ENCODE measurements around the gene BMPR2.

- TF ChIP-seq, protein P1, sequence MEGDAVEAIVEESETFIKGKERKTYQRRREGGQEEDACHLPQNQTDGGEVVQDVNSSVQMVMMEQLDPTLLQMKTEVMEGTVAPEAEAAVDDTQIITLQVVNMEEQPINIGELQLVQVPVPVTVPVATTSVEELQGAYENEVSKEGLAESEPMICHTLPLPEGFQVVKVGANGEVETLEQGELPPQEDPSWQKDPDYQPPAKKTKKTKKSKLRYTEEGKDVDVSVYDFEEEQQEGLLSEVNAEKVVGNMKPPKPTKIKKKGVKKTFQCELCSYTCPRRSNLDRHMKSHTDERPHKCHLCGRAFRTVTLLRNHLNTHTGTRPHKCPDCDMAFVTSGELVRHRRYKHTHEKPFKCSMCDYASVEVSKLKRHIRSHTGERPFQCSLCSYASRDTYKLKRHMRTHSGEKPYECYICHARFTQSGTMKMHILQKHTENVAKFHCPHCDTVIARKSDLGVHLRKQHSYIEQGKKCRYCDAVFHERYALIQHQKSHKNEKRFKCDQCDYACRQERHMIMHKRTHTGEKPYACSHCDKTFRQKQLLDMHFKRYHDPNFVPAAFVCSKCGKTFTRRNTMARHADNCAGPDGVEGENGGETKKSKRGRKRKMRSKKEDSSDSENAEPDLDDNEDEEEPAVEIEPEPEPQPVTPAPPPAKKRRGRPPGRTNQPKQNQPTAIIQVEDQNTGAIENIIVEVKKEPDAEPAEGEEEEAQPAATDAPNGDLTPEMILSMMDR (conservative IDR thresholded peaks at IDR 0.05; ENCODE audit: low read depth, low read length), result no peak
- TF ChIP-seq EZH2 (IDR thresholded peaks at IDR 0.05; ENCODE audit: borderline replicate concordance, low read depth, low read length, poor library complexity, severe bottlenecking), result no peak
Observed at GRCh38 chr2:202378662-202379358, 2.7 kb downstream of the BMPR2 start.
